Measurements from ENCODE around the gene TBC1D4. TPM values are rescaled to one million over a fixed set of nuclear protein-coding genes. Genes with fewer than 3 reads are reported as not detected.

The TBC1D4 gene
- total RNA-seq, 1 experiment from 2014 or later, result 19.5 TPM

GRCh38 chr13:75507027-75508001, 25.3 kb upstream of the TBC1D4 start:
- no peaks in the 10 kb centered on the region for H3F3A ChIP-seq (ENCODE audit: insufficient read depth, low read depth)
- ChIA-PET POLR2A (ENCODE audit: unreplicated experiment) (no interaction called here), CTCF (no interaction called here)
- no peaks in the 10 kb centered on the region for H3K9me3 ChIP-seq (ENCODE audit: insufficient read depth, low read depth)
- H3K4me1 ChIP-seq (replicated peaks; ENCODE audit: insufficient read depth), result peaks cover 10% of the 10 kb centered on the region; the same call in 1 of the 2 replicates
- no peaks in the 10 kb centered on the region for H3K27me3 ChIP-seq (ENCODE audit: insufficient read depth, low read depth)
- H3K79me2 ChIP-seq (ENCODE audit: low read depth), result no peaks in the 10 kb centered on the region
- no peak overlapping the region for H3K4me3 ChIP-seq
- intact Hi-C loops (cut with micrococcal nuclease; ENCODE audit: unreplicated experiment), result no loop called here
- no peak for DNase-seq
- BruUV-seq (replicated peaks), result no TSS peak
- no peak overlapping the region for H2AFZ ChIP-seq
- H3K9me2 ChIP-seq (ENCODE audit: insufficient read depth), result no peaks in the 10 kb centered on the region
- H3K36me3 ChIP-seq (ENCODE audit: low read depth), result no peaks in the 10 kb centered on the region
- H3K27ac ChIP-seq, result no peak overlapping the region
- no peak overlapping the region for H3K4me2 ChIP-seq
- no peaks in the 10 kb centered on the region for H4K20me1 ChIP-seq (ENCODE audit: insufficient read depth)
- TF ChIP-seq CTCF (conservative IDR thresholded peaks at IDR 0.05) (no peak), EZH2 (IDR thresholded peaks at IDR 0.05; ENCODE audit: low read depth) (no peak)

GRCh38 chr13:75506018-75506417, 24.0 kb upstream of the TBC1D4 start:
- Histone ChIP-seq H3K4me1 (replicated peaks; ENCODE audit: insufficient read depth) (peaks cover 4% of the 10 kb centered on the region; the same call in 1 of the 2 replicates), H3K9me3 (ENCODE audit: insufficient read depth, low read depth) (no peaks in the 10 kb centered on the region), H3K27me3 (ENCODE audit: insufficient read depth, low read depth) (no peaks in the 10 kb centered on the region), H3K36me3 (ENCODE audit: low read depth) (no peaks in the 10 kb centered on the region), H4K20me1 (ENCODE audit: insufficient read depth) (no peaks in the 10 kb centered on the region), H2AFZ (no peak overlapping the region), H3F3A (ENCODE audit: insufficient read depth, low read depth) (no peaks in the 10 kb centered on the region), H3K4me2 (no peak overlapping the region), H3K79me2 (ENCODE audit: low read depth) (no peaks in the 10 kb centered on the region), H3K4me3 (no peak overlapping the region), H3K27ac (no peak overlapping the region), H3K9me2 (ENCODE audit: insufficient read depth) (no peaks in the 10 kb centered on the region)
- no peak for DNase-seq
- ChIA-PET POLR2A (ENCODE audit: unreplicated experiment) (no interaction called here), CTCF (no interaction called here)
- no TSS peak for BruUV-seq (replicated peaks)
- TF ChIP-seq CTCF (conservative IDR thresholded peaks at IDR 0.05), result no peak
- no peak for TF ChIP-seq EZH2 (IDR thresholded peaks at IDR 0.05; ENCODE audit: low read depth)
- intact Hi-C loops (cut with micrococcal nuclease; ENCODE audit: unreplicated experiment), result no loop called here

GRCh38 chr13:75505327-75505726, 23.4 kb upstream of the TBC1D4 start:
- Histone ChIP-seq H2AFZ (no peak overlapping the region), H3K9me2 (ENCODE audit: insufficient read depth) (no peaks in the 10 kb centered on the region), H3K4me1 (replicated peaks; ENCODE audit: insufficient read depth) (no peaks in the 10 kb centered on the region), H3K27me3 (ENCODE audit: insufficient read depth, low read depth) (no peaks in the 10 kb centered on the region), H3K36me3 (ENCODE audit: low read depth) (no peaks in the 10 kb centered on the region), H3K9me3 (ENCODE audit: insufficient read depth, low read depth) (no peaks in the 10 kb centered on the region), H3K27ac (no peak overlapping the region), H3K4me2 (no peak overlapping the region), H3F3A (ENCODE audit: insufficient read depth, low read depth) (no peaks in the 10 kb centered on the region), H3K4me3 (no peak overlapping the region), H3K79me2 (ENCODE audit: low read depth) (no peaks in the 10 kb centered on the region), H4K20me1 (ENCODE audit: insufficient read depth) (no peaks in the 10 kb centered on the region)
- ChIA-PET POLR2A (ENCODE audit: unreplicated experiment) (interaction anchor here (0.6 kb wide), 1 partner anchor 10 kb away, joined by 3 read pairs; no protein-coding TSS in a partner anchor), CTCF (no interaction called here)
- no peak for DNase-seq
- BruUV-seq (replicated peaks), result no TSS peak
- intact Hi-C loops (cut with micrococcal nuclease; ENCODE audit: unreplicated experiment), result no loop called here
- TF ChIP-seq EZH2 (IDR thresholded peaks at IDR 0.05; ENCODE audit: low read depth), result no peak
